GM21825 (cell line): Measurements from ENCODE around the gene HIVEP3.

ENCODE experiments used
- ATAC-seq: cut with Tn5 transposase; IDR thresholded peaks from one replicate; pipeline ENCODE4 v1.9.1; 2021; ENCODE audit warnings: mild to moderate bottlenecking, moderate library complexity; ENCODE audit not compliant: unreplicated experiment

HIVEP3 gene

GRCh38 chr1:41461790-41462679 lies 456.7 kb downstream of the HIVEP3 start:
- ATAC-seq: no peak

GRCh38 chr1:41456847-41457540 lies 461.7 kb downstream of the HIVEP3 start:
- no peak for ATAC-seq
